GM13977 (cell line): Measurements from ENCODE around the gene PLOD1.

Experiments
- DNase-seq: peaks from one replicate; pipeline ENCODE4 v3.0.0; 2012; ENCODE audit warnings: low spot score
- in situ Hi-C: fragments of 300-500 bp; cut with MboI; formaldehyde crosslinking; loops from one replicate; pipeline ENCODE4 v1.12.0; 2022; ENCODE audit warnings: low sequenced_read_pairs, low pct_unique_long_range_greater_than_20kb, mixed read lengths, inconsistent platforms; ENCODE audit not compliant: unreplicated experiment
- TF ChIP-seq, protein P1 (sequence below): IDR thresholded peaks from 2 replicates; pipeline ENCODE4 v1.5.1; 2012; ENCODE audit warnings: mild to moderate bottlenecking, control low read depth; ENCODE audit not compliant: insufficient read depth; ENCODE audit errors: extremely low read depth, missing control alignments

PLOD1 gene

GRCh38 chr1:12010746-12011570 lies 76.4 kb downstream of the PLOD1 start:
- no peak for DNase-seq
- TF ChIP-seq, protein P1, sequence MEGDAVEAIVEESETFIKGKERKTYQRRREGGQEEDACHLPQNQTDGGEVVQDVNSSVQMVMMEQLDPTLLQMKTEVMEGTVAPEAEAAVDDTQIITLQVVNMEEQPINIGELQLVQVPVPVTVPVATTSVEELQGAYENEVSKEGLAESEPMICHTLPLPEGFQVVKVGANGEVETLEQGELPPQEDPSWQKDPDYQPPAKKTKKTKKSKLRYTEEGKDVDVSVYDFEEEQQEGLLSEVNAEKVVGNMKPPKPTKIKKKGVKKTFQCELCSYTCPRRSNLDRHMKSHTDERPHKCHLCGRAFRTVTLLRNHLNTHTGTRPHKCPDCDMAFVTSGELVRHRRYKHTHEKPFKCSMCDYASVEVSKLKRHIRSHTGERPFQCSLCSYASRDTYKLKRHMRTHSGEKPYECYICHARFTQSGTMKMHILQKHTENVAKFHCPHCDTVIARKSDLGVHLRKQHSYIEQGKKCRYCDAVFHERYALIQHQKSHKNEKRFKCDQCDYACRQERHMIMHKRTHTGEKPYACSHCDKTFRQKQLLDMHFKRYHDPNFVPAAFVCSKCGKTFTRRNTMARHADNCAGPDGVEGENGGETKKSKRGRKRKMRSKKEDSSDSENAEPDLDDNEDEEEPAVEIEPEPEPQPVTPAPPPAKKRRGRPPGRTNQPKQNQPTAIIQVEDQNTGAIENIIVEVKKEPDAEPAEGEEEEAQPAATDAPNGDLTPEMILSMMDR = no peak
- in situ Hi-C loops = no loop called here

GRCh38 chr1:12011998-12012397 lies 77.5 kb downstream of the PLOD1 start:
- in situ Hi-C loops = no loop called here
- no peak for DNase-seq

DNA sequence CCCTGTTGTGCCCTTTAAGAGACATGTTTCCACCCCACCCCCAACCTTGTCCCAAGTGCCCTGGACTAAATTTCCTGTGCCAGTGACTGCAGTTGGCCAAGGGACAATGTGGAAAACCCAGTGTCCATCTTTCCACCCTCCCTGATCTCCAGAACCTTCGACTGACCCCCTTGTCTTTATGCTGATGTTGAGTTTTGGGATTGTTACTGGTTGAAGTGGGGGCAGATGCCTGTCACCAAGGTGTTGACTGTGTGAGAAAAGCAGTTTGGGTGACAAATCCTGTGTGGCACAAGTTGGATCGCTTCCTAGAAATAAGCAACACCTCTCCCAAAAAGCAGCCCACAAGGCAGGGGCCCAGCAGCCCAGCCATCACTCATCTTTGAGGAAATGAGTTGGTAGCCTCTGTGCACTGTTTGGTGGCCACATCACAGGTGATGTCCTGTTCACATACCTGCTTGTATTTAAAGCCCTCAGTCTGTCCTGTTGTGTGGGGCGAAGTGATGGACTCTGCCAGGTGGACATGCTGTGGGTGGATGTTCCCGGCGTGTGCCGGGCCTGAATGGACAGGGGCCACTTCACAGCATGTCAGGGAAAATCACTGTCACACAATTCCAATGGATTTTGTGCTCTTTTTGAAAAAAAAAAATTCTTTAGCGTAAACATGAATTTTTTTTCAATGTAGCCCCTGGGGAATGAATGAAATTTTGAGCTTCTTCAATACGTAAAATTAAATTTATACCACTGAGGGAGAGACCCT lies 78.2 kb downstream of the PLOD1 start:
- TF ChIP-seq, protein P1 = no peak
- in situ Hi-C loops = no loop called here

More at GRCh38 chr1:12011998-12012397, 77.5 kb downstream of the PLOD1 start:
- TF ChIP-seq, protein P1 = no peak

GRCh38 chr1:12014141-12014991 lies 79.8 kb downstream of the PLOD1 start:
- in situ Hi-C loops = no loop called here
- DNase-seq = no peak
- TF ChIP-seq, protein P1 = no peak

More for the DNA sequence above, 78.2 kb downstream of the PLOD1 start:
- no peak for DNase-seq

DNA sequence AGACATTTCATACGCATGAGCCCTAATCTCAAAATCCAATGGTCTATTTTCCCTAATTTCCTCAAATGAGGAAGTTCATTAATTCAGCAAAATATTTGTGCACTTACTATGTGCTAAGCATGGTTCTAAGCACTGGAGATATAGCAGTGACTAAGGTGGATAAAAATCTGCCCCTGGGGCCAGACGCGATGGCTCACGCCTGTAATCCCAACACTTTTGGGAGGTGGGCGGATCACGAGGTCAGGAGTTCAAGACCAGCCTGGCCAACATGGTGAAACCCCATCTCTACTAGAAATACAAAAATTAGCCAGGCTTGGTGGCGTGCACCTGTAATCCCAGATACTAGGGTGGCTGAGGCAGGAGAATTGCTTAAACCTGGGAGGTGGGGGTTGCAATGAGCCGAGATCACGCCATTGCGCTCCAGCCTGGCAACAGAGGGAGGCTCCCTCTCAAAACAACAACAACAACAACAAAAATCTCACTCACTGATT lies 80.5 kb downstream of the PLOD1 start:
- no peak for DNase-seq
- TF ChIP-seq, protein P1 = no peak
- in situ Hi-C loops = no loop called here

DNA sequence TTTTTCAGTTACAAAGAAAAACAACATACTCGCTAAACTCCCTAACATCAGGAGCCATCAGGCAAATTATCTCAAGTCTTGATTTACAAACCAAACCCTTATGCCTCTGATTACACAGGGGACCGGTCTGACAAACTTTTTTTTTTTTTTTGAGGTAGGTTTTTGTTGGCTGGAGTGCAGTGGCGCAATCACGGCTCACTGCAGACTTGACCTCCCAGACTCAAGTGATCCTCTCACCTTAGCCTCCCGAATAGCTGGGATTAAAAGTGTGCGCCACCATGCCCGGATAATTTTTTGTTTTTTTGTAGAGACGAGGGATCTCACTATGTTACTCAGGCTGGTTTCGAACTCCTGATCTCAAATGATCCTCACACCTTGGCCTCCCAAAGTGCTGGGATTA lies 81.0 kb downstream of the PLOD1 start:
- in situ Hi-C loops = no loop called here
- TF ChIP-seq, protein P1 = no peak
- no peak for DNase-seq
